NCI-H774 (cell line): ENCODE results near the gene SCYGR7.
"Not testable (repeated sequence)": the region's sequence is repeated elsewhere in the genome, so short reads cannot be mapped to it uniquely, and the experiment has no call there.

Source experiments
- DNase-seq: peaks from one replicate; lab custom pipeline; 2025; lab: John Stamatoyannopoulos, UW

SCYGR7 gene

GRCh38 chr2:227728035-227728434 lies at the start of gene SCYGR7:
Gene SCYGR7 (plus strand): TSS chr2:227728335. CDS start chr2:227728335, 0 bp downstream.
- no peak for DNase-seq

- DNase-seq, result no peak
These were observed 43.9 kb upstream of the SCYGR7 start for GRCh38 chr2:227684258-227684657.

- DNase-seq, result no peak
These were observed 40.9 kb upstream of the SCYGR7 start for GRCh38 chr2:227687189-227687588.

GRCh38 chr2:227696990-227697679 lies 31.0 kb upstream of the SCYGR7 start:
- DNase-seq, result no peak

GRCh38 chr2:227701556-227701955 lies 26.6 kb upstream of the SCYGR7 start:
- no peak for DNase-seq

GRCh38 chr2:227703280-227703732 lies 24.8 kb upstream of the SCYGR7 start:
- DNase-seq, result peak; percentile 13

GRCh38 chr2:227703961-227704360 lies 24.2 kb upstream of the SCYGR7 start:
- no peak for DNase-seq

GRCh38 chr2:227706859-227707258 lies 21.3 kb upstream of the SCYGR7 start:
- DNase-seq, result no peak

- DNase-seq, result no peak
These were observed 20.7 kb upstream of the SCYGR7 start for GRCh38 chr2:227707390-227707789.

GRCh38 chr2:227710986-227711385 lies 17.1 kb upstream of the SCYGR7 start:
- DNase-seq, result no peak

GRCh38 chr2:227713291-227713690 lies 14.8 kb upstream of the SCYGR7 start:
- DNase-seq, result no peak

GRCh38 chr2:227716501-227716900 lies 11.6 kb upstream of the SCYGR7 start:
- DNase-seq, result no peak

GRCh38 chr2:227717687-227718567 lies 10.2 kb upstream of the SCYGR7 start, which contains the start of gene SLC19A3:
Gene SLC19A3 (minus strand): TSS chr2:227718028. CDS start chr2:227702318, 15,710 bp downstream.
- peak; percentile 26 for DNase-seq

- DNase-seq, result no peak
These were observed 8.5 kb upstream of the SCYGR7 start for GRCh38 chr2:227719641-227720040.

GRCh38 chr2:227720680-227721079 lies 7.5 kb upstream of the SCYGR7 start:
- no peak for DNase-seq

GRCh38 chr2:227722821-227723220 lies 5.3 kb upstream of the SCYGR7 start:
- DNase-seq, result not testable (repeated sequence)

- no peak for DNase-seq
These were observed 3.6 kb upstream of the SCYGR7 start, which contains the start of gene SCYGR6 for GRCh38 chr2:227724394-227725039. Gene SCYGR6 (minus strand): TSS chr2:227724757. CDS start chr2:227724757, 0 bp downstream.

GRCh38 chr2:227739351-227739750 lies 11.2 kb downstream of the SCYGR7 start:
- DNase-seq, result no peak

- not testable (repeated sequence) for DNase-seq
These were observed 12.6 kb downstream of the SCYGR7 start for GRCh38 chr2:227740705-227741104.

GRCh38 chr2:227745594-227745993 lies 17.5 kb downstream of the SCYGR7 start, which contains the start of gene SCYGR8:
Gene SCYGR8 (plus strand): TSS chr2:227745894. CDS start chr2:227745894, 0 bp downstream.
- DNase-seq, result no peak

GRCh38 chr2:227748079-227748478 lies 19.9 kb downstream of the SCYGR7 start:
- DNase-seq, result no peak

GRCh38 chr2:227756261-227756660 lies 28.1 kb downstream of the SCYGR7 start:
- not testable (repeated sequence) for DNase-seq
